GM18505 (cell line): ENCODE data around the gene BCAN.
"Not testable (repeated sequence)": the region's sequence is repeated elsewhere in the genome, so short reads cannot be mapped to it uniquely, and the experiment has no call there.

Source experiments
- ATAC-seq: cut with Tn5 transposase; IDR thresholded peaks from one replicate; pipeline ENCODE4 v1.9.1; 2021; ENCODE audit not compliant: unreplicated experiment
- POLR2A ChIP-seq: IDR thresholded peaks from 4 replicates; pipeline ENCODE4 v1.6.1; 2011; ENCODE audit warnings: borderline replicate concordance; ENCODE audit not compliant: insufficient read depth, insufficient read length; ENCODE audit errors: extremely low read depth

BCAN gene

GRCh38 chr1:156641761-156642264, at the start of gene BCAN:
BCAN (plus strand) TSS chr1:156642117; CDS start chr1:156646055, 3,938 bp downstream.
- TF ChIP-seq POLR2A, result no peak
- ATAC-seq, result no peak

GRCh38 chr1:156592158-156592909, 49.6 kb upstream of the BCAN start:
- no peak for ATAC-seq
- TF ChIP-seq POLR2A, result peak; percentile 15

GRCh38 chr1:156592910-156593660, 48.8 kb upstream of the BCAN start:
- ATAC-seq, result no peak

GRCh38 chr1:156593661-156593989, 48.3 kb upstream of the BCAN start:
- no peak for TF ChIP-seq POLR2A
- no peak for ATAC-seq

More at GRCh38 chr1:156592910-156593660, 48.8 kb upstream of the BCAN start:
- peak; percentile 21 for TF ChIP-seq POLR2A

GRCh38 chr1:156594190-156594589, 47.7 kb upstream of the BCAN start:
- TF ChIP-seq POLR2A, result no peak
- no peak for ATAC-seq

GRCh38 chr1:156595016-156595415, 46.9 kb upstream of the BCAN start:
- no peak for TF ChIP-seq POLR2A
- ATAC-seq, result no peak

- no peak for ATAC-seq
- no peak for TF ChIP-seq POLR2A
Observed at GRCh38 chr1:156596426-156596825, 45.5 kb upstream of the BCAN start.

- TF ChIP-seq POLR2A, result no peak
- no peak for ATAC-seq
Observed at GRCh38 chr1:156598125-156598524, 43.8 kb upstream of the BCAN start.

GRCh38 chr1:156598731-156599432, 43.0 kb upstream of the BCAN start:
- no peak for ATAC-seq
- no peak for TF ChIP-seq POLR2A

- no peak for TF ChIP-seq POLR2A
- no peak for ATAC-seq
Observed at GRCh38 chr1:156599811-156600210, 42.1 kb upstream of the BCAN start.

GRCh38 chr1:156600733-156601121, 41.2 kb upstream of the BCAN start:
- TF ChIP-seq POLR2A, result no peak
- no peak for ATAC-seq

GRCh38 chr1:156601122-156601830, 40.6 kb upstream of the BCAN start, which contains the start of gene GPATCH4:
GPATCH4 (minus strand) TSS chr1:156601479.
- peak; percentile 52 for ATAC-seq
- TF ChIP-seq POLR2A, result peak; percentile 89

GRCh38 chr1:156601892-156602291, 40.0 kb upstream of the BCAN start:
- no peak for TF ChIP-seq POLR2A
- ATAC-seq, result peak; percentile 19

GRCh38 chr1:156602557-156602993, 39.3 kb upstream of the BCAN start:
- no peak for ATAC-seq
- no peak for TF ChIP-seq POLR2A

- not testable (repeated sequence) for ATAC-seq
Observed at GRCh38 chr1:156607344-156607743, 34.6 kb upstream of the BCAN start.
